GM11168 (cell line): Measurements from ENCODE around the gene ZNF544.
"Not testable (repeated sequence)": the region's sequence is repeated elsewhere in the genome, so short reads cannot be mapped to it uniquely, and the experiment has no call there.

Experiments
- in situ Hi-C: fragments of 300-500 bp; cut with MboI; formaldehyde crosslinking; loops from one replicate; pipeline ENCODE4 v1.12.0; 2022; ENCODE audit warnings: low sequenced_read_pairs; ENCODE audit not compliant: unreplicated experiment

Gene ZNF544

GRCh38 chr19:58300620-58301019 is 71.9 kb downstream of the ZNF544 start:
- in situ Hi-C loops, result no loop called here

DNA sequence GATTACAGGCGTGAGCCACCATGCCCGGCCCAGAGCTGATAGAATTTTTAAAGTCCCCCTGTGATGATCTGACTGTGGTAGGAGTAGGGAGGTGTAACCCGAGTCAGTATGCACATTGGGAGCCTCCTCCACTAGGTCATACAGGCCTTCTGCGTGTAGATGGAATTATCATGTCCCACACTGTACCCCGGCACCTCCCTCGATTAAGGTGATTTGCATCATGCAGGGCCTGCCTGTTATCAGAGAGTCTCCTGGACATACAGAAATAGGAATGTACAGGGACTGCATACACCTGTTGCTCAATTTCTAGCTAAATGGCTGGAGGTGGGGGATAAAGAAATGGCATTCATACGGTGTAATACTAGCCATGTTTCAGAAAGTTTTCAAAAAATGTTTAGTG is 75.5 kb downstream of the ZNF544 start:
- in situ Hi-C loops, result no loop called here

- in situ Hi-C loops, result no loop called here
These were observed 76.0 kb downstream of the ZNF544 start for GRCh38 chr19:58304748-58305064.

GRCh38 chr19:58305065-58305931 is 76.6 kb downstream of the ZNF544 start, which contains the start of gene ERVK3-1:
TSS of gene ERVK3-1 (plus strand) at chr19:58305377. CDS start at chr19:58312169, 6,792 bp downstream.
- in situ Hi-C loops, result no loop called here

DNA sequence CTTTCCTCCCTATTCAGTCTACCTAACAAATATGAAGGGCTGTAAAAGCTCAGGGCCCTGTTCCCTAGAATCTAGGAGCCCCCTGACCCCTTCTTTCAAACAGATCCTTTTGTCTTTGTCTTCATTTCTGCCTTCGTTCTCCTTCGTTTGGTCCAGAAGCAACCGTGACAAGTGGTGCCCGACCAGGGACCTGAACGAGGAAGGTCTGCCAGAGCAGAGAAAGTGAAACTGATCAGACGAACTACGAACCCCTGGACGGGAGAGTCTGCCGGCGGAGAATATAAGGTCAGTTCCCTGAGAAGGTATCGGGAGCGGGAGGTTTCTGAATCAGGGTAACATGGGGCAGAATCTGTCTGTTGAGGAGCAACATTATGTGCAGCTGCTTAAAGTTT is 77.2 kb downstream of the ZNF544 start:
- in situ Hi-C loops, result no loop called here

- in situ Hi-C loops, result no loop called here
These were observed 79.0 kb downstream of the ZNF544 start for GRCh38 chr19:58307736-58308135.

DNA sequence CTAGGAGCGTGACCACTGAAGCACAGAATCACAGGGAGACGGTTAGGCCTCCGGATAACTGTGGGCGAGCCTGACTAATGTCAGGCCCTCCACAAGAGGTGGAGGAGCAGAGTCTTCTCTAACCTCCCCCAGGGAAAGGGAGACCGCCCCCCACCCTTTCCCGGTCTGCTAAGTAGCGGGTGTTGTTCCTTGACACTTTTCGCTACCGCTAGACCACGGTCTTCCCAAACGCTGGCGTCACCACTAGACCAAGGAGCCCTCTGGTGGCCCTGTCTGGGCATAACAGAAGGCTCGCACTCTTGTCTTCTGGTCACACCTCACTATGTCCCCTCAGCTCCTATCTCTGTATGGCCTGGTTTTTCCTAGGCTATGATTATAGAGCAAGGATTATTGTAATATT is 82.0 kb downstream of the ZNF544 start:
- in situ Hi-C loops, result not testable (repeated sequence)

GRCh38 chr19:58311345-58311865 is 82.7 kb downstream of the ZNF544 start:
- in situ Hi-C loops, result no loop called here
